Measurements from ENCODE around the gene CAPN14.

Gene CAPN14

GRCh38 chr2:31223749-31224148, 6.4 kb upstream of the CAPN14 start:
- no peak for DNase-seq

- no peak for DNase-seq
Observed at GRCh38 chr2:31223026-31223425, 5.7 kb upstream of the CAPN14 start.

- no peak for DNase-seq
Observed at GRCh38 chr2:31222071-31222470, 4.8 kb upstream of the CAPN14 start.

- no peak for DNase-seq
Observed at GRCh38 chr2:31221544-31221943, 4.2 kb upstream of the CAPN14 start.

- DNase-seq: no peak
Observed at GRCh38 chr2:31219131-31219969, 2.0 kb upstream of the CAPN14 start.

GRCh38 chr2:31216734-31217133, 581 bp downstream of the CAPN14 start:
- no peak for DNase-seq

GRCh38 chr2:31214444-31214915, 2.8 kb downstream of the CAPN14 start:
- DNase-seq: no peak

GRCh38 chr2:31213601-31214443, 3.5 kb downstream of the CAPN14 start:
- DNase-seq: no peak

- DNase-seq: no peak
Observed at GRCh38 chr2:31212659-31213600, 4.4 kb downstream of the CAPN14 start.

- DNase-seq: no peak
Observed at GRCh38 chr2:31208240-31208639, 9.1 kb downstream of the CAPN14 start.

GRCh38 chr2:31207790-31208189, 9.5 kb downstream of the CAPN14 start:
- no peak for DNase-seq

- DNase-seq: no peak
Observed at GRCh38 chr2:31205613-31206012, 11.7 kb downstream of the CAPN14 start.

- DNase-seq: no peak
Observed at GRCh38 chr2:31205186-31205585, 12.1 kb downstream of the CAPN14 start.

GRCh38 chr2:31204783-31205182, 12.5 kb downstream of the CAPN14 start:
- no peak for DNase-seq

- no peak for DNase-seq
Observed at GRCh38 chr2:31203916-31204315, 13.4 kb downstream of the CAPN14 start.

GRCh38 chr2:31202833-31203232, 14.5 kb downstream of the CAPN14 start:
- no peak for DNase-seq

- DNase-seq: no peak
Observed at GRCh38 chr2:31202041-31202440, 15.3 kb downstream of the CAPN14 start.

- no peak for DNase-seq
Observed at GRCh38 chr2:31200972-31201371, 16.3 kb downstream of the CAPN14 start.

- no peak for DNase-seq
Observed at GRCh38 chr2:31199206-31199605, 18.1 kb downstream of the CAPN14 start.

GRCh38 chr2:31197669-31198068, 19.6 kb downstream of the CAPN14 start:
- no peak for DNase-seq

- no peak for DNase-seq
Observed at GRCh38 chr2:31197166-31197565, 20.1 kb downstream of the CAPN14 start.

GRCh38 chr2:31196622-31197021, 20.7 kb downstream of the CAPN14 start:
- no peak for DNase-seq

GRCh38 chr2:31193806-31194205, 23.5 kb downstream of the CAPN14 start:
- DNase-seq: no peak

Measured in T1000 (cell line).